Lower lobe of right lung (tissue), 2 donors: ENCODE results near the gene PXYLP1. TPM values are rescaled to one million over a fixed set of nuclear protein-coding genes. Genes with fewer than 3 reads are reported as not detected.

Experiments
- ATAC-seq, 2 donors: fragments of 200-7000 bp; cut with Tn5 transposase; one replicate each; pipeline ENCODE4 v1.9.1; 2020 to 2022; ENCODE audit warnings: mild to moderate bottlenecking in 2 of 2, moderate library complexity in 2 of 2
- DNase-seq: peaks from one replicate; pipeline ENCODE4 v3.0.0-alpha.2; 2020
- H3K27ac ChIP-seq: fragments of 200-600 bp; one replicate; pipeline ENCODE4 v1.8.0; 2022
- H3K27me3 ChIP-seq: fragments of 200-600 bp; one replicate; pipeline ENCODE4 v1.8.0; 2022; ENCODE audit warnings: low read depth
- H3K36me3 ChIP-seq: fragments of 200-600 bp; one replicate; pipeline ENCODE4 v1.8.0; 2022; ENCODE audit warnings: mild to moderate bottlenecking
- H3K4me1 ChIP-seq: fragments of 200-600 bp; one replicate; pipeline ENCODE4 v1.8.0; 2022
- H3K4me3 ChIP-seq: fragments of 200-600 bp; one replicate; pipeline ENCODE4 v1.8.0; 2022; ENCODE audit warnings: mild to moderate bottlenecking
- H3K9me3 ChIP-seq: fragments of 200-600 bp; one replicate; pipeline ENCODE4 v1.8.0; 2022
- intact Hi-C: fragments of 100-400 bp; cut with DNase I; formaldehyde crosslinking; loops from one replicate; pipeline ENCODE4 v1.11.0; 2022
- total RNA-seq: library from RNA; stranded (reverse); fragmentation: NEBNext Ultra II Directional; extraction: Animal tissue kit (Norgen Biotek cat#: 25700); gene quantifications from one replicate; pipeline ENCODE4 v1.2.1, GENCODE V29; 2021
- TF ChIP-seq, protein P1 (sequence below): fragments of 200-600 bp; IDR thresholded peaks from one replicate; pipeline ENCODE4 v1.8.0; 2022; ENCODE audit warnings: antibody characterized with exemption, mild to moderate bottlenecking
- donor health status: DM: no; HTN: yes; CAD: no; lungs with severe emphysema.

Gene PXYLP1
- total RNA-seq, 1 donor from 2014 or later, result 8.9 TPM

GRCh38 chr3:141278196-141279076, 46.8 kb downstream of the PXYLP1 start:
- no peak overlapping the region for H3K27ac ChIP-seq
- H3K27me3 ChIP-seq, result no peaks in the 10 kb centered on the region
- intact Hi-C loops, result no loop called here
- no peak for ATAC-seq
- H3K4me3 ChIP-seq, result no peak overlapping the region
- peaks cover 4% of the 10 kb centered on the region for H3K36me3 ChIP-seq
- no peaks in the 10 kb centered on the region for H3K9me3 ChIP-seq
- DNase-seq, result no peak
- TF ChIP-seq, protein P1, sequence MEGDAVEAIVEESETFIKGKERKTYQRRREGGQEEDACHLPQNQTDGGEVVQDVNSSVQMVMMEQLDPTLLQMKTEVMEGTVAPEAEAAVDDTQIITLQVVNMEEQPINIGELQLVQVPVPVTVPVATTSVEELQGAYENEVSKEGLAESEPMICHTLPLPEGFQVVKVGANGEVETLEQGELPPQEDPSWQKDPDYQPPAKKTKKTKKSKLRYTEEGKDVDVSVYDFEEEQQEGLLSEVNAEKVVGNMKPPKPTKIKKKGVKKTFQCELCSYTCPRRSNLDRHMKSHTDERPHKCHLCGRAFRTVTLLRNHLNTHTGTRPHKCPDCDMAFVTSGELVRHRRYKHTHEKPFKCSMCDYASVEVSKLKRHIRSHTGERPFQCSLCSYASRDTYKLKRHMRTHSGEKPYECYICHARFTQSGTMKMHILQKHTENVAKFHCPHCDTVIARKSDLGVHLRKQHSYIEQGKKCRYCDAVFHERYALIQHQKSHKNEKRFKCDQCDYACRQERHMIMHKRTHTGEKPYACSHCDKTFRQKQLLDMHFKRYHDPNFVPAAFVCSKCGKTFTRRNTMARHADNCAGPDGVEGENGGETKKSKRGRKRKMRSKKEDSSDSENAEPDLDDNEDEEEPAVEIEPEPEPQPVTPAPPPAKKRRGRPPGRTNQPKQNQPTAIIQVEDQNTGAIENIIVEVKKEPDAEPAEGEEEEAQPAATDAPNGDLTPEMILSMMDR, result no peak
- H3K4me1 ChIP-seq, result peaks cover 14% of the 10 kb centered on the region

DNA sequence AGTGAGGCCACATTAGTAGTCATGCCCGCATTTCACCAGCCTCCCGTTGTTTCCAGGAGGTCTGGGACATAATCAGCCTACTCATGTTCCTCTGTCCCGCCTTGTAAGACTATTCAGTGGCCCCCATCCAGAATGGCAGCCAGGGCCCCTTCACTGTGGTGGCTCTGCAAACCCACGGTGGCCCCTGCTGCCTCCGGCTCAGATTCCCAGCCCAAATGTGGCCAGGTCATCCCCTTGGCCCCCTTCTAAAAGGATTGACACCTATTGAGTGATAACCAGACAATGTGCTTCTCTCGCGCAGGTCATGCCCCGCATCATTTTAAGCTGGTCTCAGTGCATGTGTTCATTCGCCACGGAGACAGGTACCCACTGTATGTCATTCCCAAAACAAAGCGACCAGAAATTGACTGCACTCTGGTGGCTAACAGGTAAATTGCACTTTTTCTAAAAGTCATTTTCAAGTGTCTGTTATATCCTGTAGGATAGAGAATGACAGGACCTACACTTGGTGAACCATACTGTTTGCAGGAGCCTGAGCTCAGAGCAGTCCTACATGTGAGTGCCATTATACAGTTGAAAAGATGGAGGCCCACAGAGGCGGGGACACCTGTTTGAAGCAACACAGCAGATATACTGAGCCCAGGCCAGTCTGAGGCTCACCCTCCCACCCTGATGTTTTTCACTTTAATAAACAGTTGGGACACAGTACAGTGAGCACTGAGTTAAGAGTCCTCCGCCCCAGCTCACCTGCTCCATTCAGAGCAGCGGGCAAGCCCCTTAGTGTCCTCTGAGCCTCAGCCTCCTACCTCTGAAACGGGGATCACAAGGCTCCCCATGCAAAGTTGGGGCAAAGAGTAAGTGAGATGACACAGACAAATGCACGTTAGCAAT, 47.7 kb downstream of the PXYLP1 start:
- peak; percentile 50 to 65 for ATAC-seq
- intact Hi-C loops, result no loop called here

GRCh38 chr3:141280086-141280485, 48.5 kb downstream of the PXYLP1 start:
- H3K27ac ChIP-seq, result peak overlapping the region; percentile 6
- no peaks in the 10 kb centered on the region for H3K36me3 ChIP-seq
- no peaks in the 10 kb centered on the region for H3K27me3 ChIP-seq
- ATAC-seq (peak; percentile 34 to 83), DNase-seq (no peak)
- intact Hi-C loops, result no loop called here
- H3K4me1 ChIP-seq, result peaks cover 13% of the 10 kb centered on the region
- TF ChIP-seq, protein P1, result no peak
- no peaks in the 10 kb centered on the region for H3K9me3 ChIP-seq
- H3K4me3 ChIP-seq, result no peak overlapping the region

More for the DNA sequence above, 47.7 kb downstream of the PXYLP1 start:
- TF ChIP-seq, protein P1, result peak; percentile 59
- Histone ChIP-seq H3K27me3 (no peaks in the 10 kb centered on the region), H3K4me1 (peaks cover 14% of the 10 kb centered on the region), H3K27ac (peak overlapping the region; percentile 6), H3K36me3 (peaks cover 3% of the 10 kb centered on the region), H3K9me3 (no peaks in the 10 kb centered on the region), H3K4me3 (no peak overlapping the region)
- no peak for DNase-seq

- Histone ChIP-seq H3K9me3 (no peaks in the 10 kb centered on the region), H3K4me1 (peaks cover 10% of the 10 kb centered on the region), H3K36me3 (no peaks in the 10 kb centered on the region), H3K27ac (peak overlapping the region; percentile 6), H3K4me3 (no peak overlapping the region), H3K27me3 (no peaks in the 10 kb centered on the region)
- intact Hi-C loops, result no loop called here
- peak in 1 of 2 donors; percentile 38 for ATAC-seq
- TF ChIP-seq, protein P1, result no peak
- DNase-seq, result no peak
Observed at GRCh38 chr3:141280690-141281089, 49.1 kb downstream of the PXYLP1 start.

DNA sequence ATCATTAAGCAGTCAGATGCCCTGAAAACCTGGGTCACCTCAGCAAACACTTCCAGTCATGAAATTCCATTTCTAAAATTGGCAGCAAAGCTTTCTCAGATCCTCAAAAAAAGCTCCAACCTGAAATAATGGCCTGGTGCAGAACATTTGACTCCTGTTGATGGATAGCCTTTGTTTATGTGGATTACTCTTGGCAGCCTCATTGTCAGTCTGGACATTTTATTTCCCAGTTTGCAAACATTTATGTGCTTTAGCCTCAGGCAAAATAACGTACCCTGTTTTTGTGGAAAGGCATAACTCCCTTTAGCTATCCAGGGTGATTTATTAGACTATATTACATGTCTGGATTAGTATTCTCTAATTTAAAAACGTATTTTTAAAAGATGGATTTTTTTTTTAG, 53.9 kb downstream of the PXYLP1 start:
- intact Hi-C loops, result no loop called here
- Histone ChIP-seq H3K27me3 (no peaks in the 10 kb centered on the region), H3K4me1 (no peaks in the 10 kb centered on the region), H3K36me3 (no peaks in the 10 kb centered on the region), H3K27ac (no peak overlapping the region), H3K9me3 (no peaks in the 10 kb centered on the region), H3K4me3 (no peak overlapping the region)
- DNase-seq (no peak), ATAC-seq (no peak)
- TF ChIP-seq, protein P1, result no peak
